ENCODE data around the gene PKN3.
"Not testable (repeated sequence)": the region's sequence is repeated elsewhere in the genome, so short reads cannot be mapped to it uniquely, and the experiment has no call there.

PKN3 gene

GRCh38 chr9:128689820-128690683 lies 12.3 kb upstream of the PKN3 start:
- no peak for FAIRE-seq

GRCh38 chr9:128690684-128691034 lies 11.6 kb upstream of the PKN3 start:
- DNase-seq (ENCODE audit: extremely low spot score, insufficient read length, low read depth) (no peak), FAIRE-seq (no peak)

More at GRCh38 chr9:128689820-128690683, 12.3 kb upstream of the PKN3 start:
- DNase-seq (ENCODE audit: extremely low spot score, insufficient read length, low read depth): no peak

GRCh38 chr9:128693738-128694137 lies 8.6 kb upstream of the PKN3 start:
- not testable (repeated sequence) for DNase-seq (ENCODE audit: extremely low spot score, insufficient read length, low read depth); FAIRE-seq

GRCh38 chr9:128694344-128694743 lies 8.0 kb upstream of the PKN3 start:
- FAIRE-seq (no peak), DNase-seq (ENCODE audit: extremely low spot score, insufficient read length, low read depth) (no peak)

- FAIRE-seq (no peak), DNase-seq (ENCODE audit: extremely low spot score, insufficient read length, low read depth) (no peak)
Measured at GRCh38 chr9:128696923-128697707, 5.2 kb upstream of the PKN3 start.

- FAIRE-seq; DNase-seq (ENCODE audit: extremely low spot score, insufficient read length, low read depth): not testable (repeated sequence)
Measured at GRCh38 chr9:128699096-128699795, 3.1 kb upstream of the PKN3 start.

- DNase-seq (ENCODE audit: extremely low spot score, insufficient read length, low read depth) (no peak), FAIRE-seq (no peak)
Measured at GRCh38 chr9:128701227-128701854, 962 bp upstream of the PKN3 start.

GRCh38 chr9:128702949-128703615 lies 779 bp downstream of the PKN3 start:
- FAIRE-seq (no peak), DNase-seq (ENCODE audit: extremely low spot score, insufficient read length, low read depth) (no peak)

GRCh38 chr9:128703616-128704355 lies 1.5 kb downstream of the PKN3 start:
- FAIRE-seq (no peak), DNase-seq (ENCODE audit: extremely low spot score, insufficient read length, low read depth) (no peak)

- DNase-seq (ENCODE audit: extremely low spot score, insufficient read length, low read depth): no peak
- FAIRE-seq: no peak
Measured at GRCh38 chr9:128704356-128704670, 2.0 kb downstream of the PKN3 start.

GRCh38 chr9:128705051-128705965 lies 3.0 kb downstream of the PKN3 start:
- DNase-seq (ENCODE audit: extremely low spot score, insufficient read length, low read depth) (no peak), FAIRE-seq (no peak)

GRCh38 chr9:128706045-128706444 lies 3.7 kb downstream of the PKN3 start:
- FAIRE-seq: no peak

GRCh38 chr9:128706671-128707381 lies 4.5 kb downstream of the PKN3 start:
- DNase-seq (ENCODE audit: extremely low spot score, insufficient read length, low read depth) (no peak), FAIRE-seq (no peak)

More at GRCh38 chr9:128706045-128706444, 3.7 kb downstream of the PKN3 start:
- DNase-seq (ENCODE audit: extremely low spot score, insufficient read length, low read depth): no peak

- DNase-seq (ENCODE audit: extremely low spot score, insufficient read length, low read depth): no peak
- FAIRE-seq: no peak
Measured at GRCh38 chr9:128707446-128707845, 5.1 kb downstream of the PKN3 start.

- FAIRE-seq (no peak), DNase-seq (ENCODE audit: extremely low spot score, insufficient read length, low read depth) (no peak)
Measured at GRCh38 chr9:128712451-128713410, 10.4 kb downstream of the PKN3 start.

GRCh38 chr9:128713411-128713780 lies 11.1 kb downstream of the PKN3 start:
- DNase-seq (ENCODE audit: extremely low spot score, insufficient read length, low read depth) (no peak), FAIRE-seq (no peak)

Data from GM18507 (cell line).